Measurements from ENCODE around the gene SAMD9.

- TF ChIP-seq CTCF (IDR thresholded peaks at IDR 0.05) (no peak), EZH2phosphoT487 (IDR thresholded peaks at IDR 0.05) (no peak), EZH2 (IDR thresholded peaks at IDR 0.05) (no peak)
These were observed 30.9 kb upstream of the SAMD9 start for GRCh38 chr7:93148727-93149126.
